ENCODE results near the gene CIITA. TPM values are rescaled to one million over a fixed set of nuclear protein-coding genes. Genes with fewer than 3 reads are reported as not detected.
A peak's percentile ranks its signal among the peaks of the same experiment; 100 is the strongest.
"Not testable (repeated sequence)": the region's sequence is repeated elsewhere in the genome, so short reads cannot be mapped to it uniquely, and the experiment has no call there.

The CIITA gene, protein sequence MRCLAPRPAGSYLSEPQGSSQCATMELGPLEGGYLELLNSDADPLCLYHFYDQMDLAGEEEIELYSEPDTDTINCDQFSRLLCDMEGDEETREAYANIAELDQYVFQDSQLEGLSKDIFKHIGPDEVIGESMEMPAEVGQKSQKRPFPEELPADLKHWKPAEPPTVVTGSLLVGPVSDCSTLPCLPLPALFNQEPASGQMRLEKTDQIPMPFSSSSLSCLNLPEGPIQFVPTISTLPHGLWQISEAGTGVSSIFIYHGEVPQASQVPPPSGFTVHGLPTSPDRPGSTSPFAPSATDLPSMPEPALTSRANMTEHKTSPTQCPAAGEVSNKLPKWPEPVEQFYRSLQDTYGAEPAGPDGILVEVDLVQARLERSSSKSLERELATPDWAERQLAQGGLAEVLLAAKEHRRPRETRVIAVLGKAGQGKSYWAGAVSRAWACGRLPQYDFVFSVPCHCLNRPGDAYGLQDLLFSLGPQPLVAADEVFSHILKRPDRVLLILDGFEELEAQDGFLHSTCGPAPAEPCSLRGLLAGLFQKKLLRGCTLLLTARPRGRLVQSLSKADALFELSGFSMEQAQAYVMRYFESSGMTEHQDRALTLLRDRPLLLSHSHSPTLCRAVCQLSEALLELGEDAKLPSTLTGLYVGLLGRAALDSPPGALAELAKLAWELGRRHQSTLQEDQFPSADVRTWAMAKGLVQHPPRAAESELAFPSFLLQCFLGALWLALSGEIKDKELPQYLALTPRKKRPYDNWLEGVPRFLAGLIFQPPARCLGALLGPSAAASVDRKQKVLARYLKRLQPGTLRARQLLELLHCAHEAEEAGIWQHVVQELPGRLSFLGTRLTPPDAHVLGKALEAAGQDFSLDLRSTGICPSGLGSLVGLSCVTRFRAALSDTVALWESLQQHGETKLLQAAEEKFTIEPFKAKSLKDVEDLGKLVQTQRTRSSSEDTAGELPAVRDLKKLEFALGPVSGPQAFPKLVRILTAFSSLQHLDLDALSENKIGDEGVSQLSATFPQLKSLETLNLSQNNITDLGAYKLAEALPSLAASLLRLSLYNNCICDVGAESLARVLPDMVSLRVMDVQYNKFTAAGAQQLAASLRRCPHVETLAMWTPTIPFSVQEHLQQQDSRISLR
- 10 to 100 TPM in 2 of 4 donors, 1 to 10 TPM in 2; 1.2 to 26.9 (median 13.9) TPM for total RNA-seq

DNA sequence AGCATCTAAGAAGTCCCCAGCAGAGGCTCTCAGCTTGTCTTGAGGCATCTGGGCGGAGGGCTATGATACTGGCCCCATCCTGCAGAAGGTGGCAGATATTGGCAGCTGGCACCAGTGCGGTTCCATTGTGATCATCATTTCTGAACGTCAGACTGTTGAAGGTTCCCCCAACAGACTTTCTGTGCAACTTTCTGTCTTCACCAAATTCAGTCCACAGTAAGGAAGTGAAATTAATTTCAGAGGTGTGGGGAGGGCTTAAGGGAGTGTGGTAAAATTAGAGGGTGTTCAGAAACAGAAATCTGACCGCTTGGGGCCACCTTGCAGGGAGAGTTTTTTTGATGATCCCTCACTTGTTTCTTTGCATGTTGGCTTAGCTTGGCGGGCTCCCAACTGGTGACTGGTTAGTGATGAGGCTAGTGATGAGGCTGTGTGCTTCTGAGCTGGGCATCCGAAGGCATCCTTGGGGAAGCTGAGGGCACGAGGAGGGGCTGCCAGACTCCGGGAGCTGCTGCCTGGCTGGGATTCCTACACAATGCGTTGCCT lies at the start of gene CIITA:
CIITA (plus strand) TSS at position 404 of the 543 bp plus-strand sequence; CDS start at position 533, 129 bp downstream.
- in situ Hi-C loops (cut with MboI; ENCODE audit: low pct_ligation_motif_present in 1 of 4, low pct_unique_long_range_greater_than_20kb in 1 of 4, low sequenced_read_pairs in 3 of 4), result loop anchor here in 1 of 4 donors (25.0 kb wide), 1 partner anchor 615 kb away; no protein-coding TSS in a partner anchor
- H3K9me3 ChIP-seq, result no peaks in the 10 kb centered on the region
- peaks cover 0 to 29% (median 17%) of the 10 kb centered on the region in 4 donors for H3K4me1 ChIP-seq
- WGBS, 2 donors (ENCODE audit: low coverage in 1 of 2), result 43% methylated on average over 9 of the region's 9 CpGs; no CpG with 5 or more reads in 1 of the 2 donors
- H3K36me3 ChIP-seq, result no peaks in the 10 kb centered on the region
- peak; percentile 77 for DNase-seq
- H3K27me3 ChIP-seq, result peaks cover 17% of the 10 kb centered on the region
- intact Hi-C loops (cut with DNase I; ENCODE audit: low total_unique reads), result no loop called here
- peak within 1 kb of the TSS in 3 of 4 donors; percentile 43 to 69 (median 61) for H3K27ac ChIP-seq
- TF ChIP-seq POLR2AphosphoS5 (IDR thresholded peaks at IDR 0.05), result peak in 1 of 3 donors; percentile 8
- TF ChIP-seq, protein P1, sequence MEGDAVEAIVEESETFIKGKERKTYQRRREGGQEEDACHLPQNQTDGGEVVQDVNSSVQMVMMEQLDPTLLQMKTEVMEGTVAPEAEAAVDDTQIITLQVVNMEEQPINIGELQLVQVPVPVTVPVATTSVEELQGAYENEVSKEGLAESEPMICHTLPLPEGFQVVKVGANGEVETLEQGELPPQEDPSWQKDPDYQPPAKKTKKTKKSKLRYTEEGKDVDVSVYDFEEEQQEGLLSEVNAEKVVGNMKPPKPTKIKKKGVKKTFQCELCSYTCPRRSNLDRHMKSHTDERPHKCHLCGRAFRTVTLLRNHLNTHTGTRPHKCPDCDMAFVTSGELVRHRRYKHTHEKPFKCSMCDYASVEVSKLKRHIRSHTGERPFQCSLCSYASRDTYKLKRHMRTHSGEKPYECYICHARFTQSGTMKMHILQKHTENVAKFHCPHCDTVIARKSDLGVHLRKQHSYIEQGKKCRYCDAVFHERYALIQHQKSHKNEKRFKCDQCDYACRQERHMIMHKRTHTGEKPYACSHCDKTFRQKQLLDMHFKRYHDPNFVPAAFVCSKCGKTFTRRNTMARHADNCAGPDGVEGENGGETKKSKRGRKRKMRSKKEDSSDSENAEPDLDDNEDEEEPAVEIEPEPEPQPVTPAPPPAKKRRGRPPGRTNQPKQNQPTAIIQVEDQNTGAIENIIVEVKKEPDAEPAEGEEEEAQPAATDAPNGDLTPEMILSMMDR (IDR thresholded peaks at IDR 0.05), result no peak
- TF ChIP-seq EP300 (IDR thresholded peaks at IDR 0.05; ENCODE audit: low read depth), result no peak
- peak; percentile 18 for TF ChIP-seq POLR2A (IDR thresholded peaks at IDR 0.05)
- H3K4me3 ChIP-seq, result peak within 1 kb of the TSS in 2 of 4 donors; percentile 0 to 66

DNA sequence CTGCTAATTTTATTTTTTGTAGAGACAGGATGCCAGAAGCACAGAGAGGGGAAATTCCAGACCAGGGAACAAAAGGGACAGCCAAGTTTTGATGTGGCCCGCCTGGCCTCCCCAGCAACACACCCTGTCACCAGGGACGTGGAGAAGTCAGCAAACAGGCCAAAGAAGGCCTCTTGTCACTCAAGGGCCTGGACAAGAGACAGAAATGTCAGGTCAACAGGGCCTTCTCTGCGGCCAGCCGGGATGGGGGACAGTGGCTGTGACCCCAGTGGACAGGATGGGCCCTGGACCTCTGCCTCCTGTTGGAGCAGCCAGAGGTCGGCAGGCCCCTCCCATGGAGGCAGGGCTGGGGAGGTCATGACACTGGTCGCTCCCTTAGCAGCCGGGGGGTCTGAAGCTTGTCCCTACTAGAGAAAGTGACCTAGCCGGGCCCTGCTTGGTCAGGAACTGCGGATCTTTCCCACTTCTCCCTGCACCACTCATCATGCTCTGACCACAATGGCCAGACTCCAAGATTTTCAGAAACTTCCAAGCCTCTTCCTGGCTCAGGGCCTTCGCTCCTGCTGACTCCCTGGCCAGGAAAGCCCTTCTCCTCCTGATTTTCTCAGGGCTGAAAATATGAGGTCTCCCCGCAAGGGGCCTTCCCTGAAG lies 49.2 kb upstream of the CIITA start:
- H3K27ac ChIP-seq, result peak overlapping the region; percentile 77 to 93 (median 84)
- DNase-seq, result peak; percentile 55
- 56% methylated on average over 11 of the region's 11 CpGs; no CpG with 5 or more reads in 1 of the 2 donors for WGBS, 2 donors (ENCODE audit: low coverage in 1 of 2)
- peaks cover 13 to 38% (median 21%) of the 10 kb centered on the region in 4 donors for H3K4me1 ChIP-seq
- TF ChIP-seq POLR2AphosphoS5 (IDR thresholded peaks at IDR 0.05), result peak in 1 of 3 donors; percentile 39
- TF ChIP-seq, protein P1 (IDR thresholded peaks at IDR 0.05), result no peak
- intact Hi-C loops (cut with DNase I; ENCODE audit: low total_unique reads), result loop anchor here (10.0 kb wide), 1 partner anchor 97 kb away; no protein-coding TSS in a partner anchor
- in situ Hi-C loops (cut with MboI; ENCODE audit: low pct_ligation_motif_present in 1 of 4, low pct_unique_long_range_greater_than_20kb in 1 of 4, low sequenced_read_pairs in 3 of 4), result no loop called here
- H3K4me3 ChIP-seq, result peak overlapping the region in 1 of 4 donors; percentile 13
- no peaks in the 10 kb centered on the region for H3K27me3 ChIP-seq
- H3K36me3 ChIP-seq, result no peaks in the 10 kb centered on the region
- no peaks in the 10 kb centered on the region for H3K9me3 ChIP-seq

DNA sequence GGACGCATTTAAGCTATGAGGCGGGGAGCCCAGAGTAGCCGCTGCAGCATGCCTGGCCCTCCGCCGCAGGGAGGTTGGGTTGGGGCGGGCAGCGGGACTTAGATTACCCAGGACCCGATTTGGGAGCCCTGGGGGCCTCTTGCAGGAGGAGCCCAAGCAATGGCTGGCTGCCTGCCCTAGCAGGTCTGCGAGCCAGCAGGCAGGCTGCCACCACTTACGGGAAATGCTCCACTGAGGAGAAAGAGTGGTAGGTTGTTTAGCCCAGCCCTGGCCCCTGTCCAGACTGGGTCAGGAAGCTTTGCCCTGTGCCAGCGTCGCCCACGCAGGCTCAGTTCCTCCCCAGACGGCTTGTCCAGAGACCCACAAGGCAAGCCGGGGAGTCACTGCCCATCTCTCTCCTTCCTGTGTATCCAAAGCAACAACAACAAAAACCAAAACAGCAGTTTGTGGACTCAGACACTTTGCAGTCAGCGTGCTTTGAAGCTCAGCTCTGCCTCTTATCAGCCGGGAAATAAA lies 48.1 kb upstream of the CIITA start:
- no peaks in the 10 kb centered on the region for H3K27me3 ChIP-seq
- no peaks in the 10 kb centered on the region for H3K9me3 ChIP-seq
- no peaks in the 10 kb centered on the region for H3K36me3 ChIP-seq
- in situ Hi-C loops (cut with MboI; ENCODE audit: low pct_ligation_motif_present in 1 of 4, low pct_unique_long_range_greater_than_20kb in 1 of 4, low sequenced_read_pairs in 3 of 4) (no loop called here), intact Hi-C loops (cut with DNase I; ENCODE audit: low total_unique reads) (loop anchor here (10.0 kb wide), 1 partner anchor 96 kb away; no protein-coding TSS in a partner anchor)
- peak overlapping the region in 1 of 4 donors; percentile 13 for H3K4me3 ChIP-seq
- peak overlapping the region; percentile 77 to 93 (median 84) for H3K27ac ChIP-seq
- peak; percentile 86 for DNase-seq
- peaks cover 13 to 38% (median 21%) of the 10 kb centered on the region in 4 donors for H3K4me1 ChIP-seq
- WGBS, 2 donors (ENCODE audit: low coverage in 1 of 2), result 17% methylated on average over 17 of the region's 17 CpGs; no CpG with 5 or more reads in 1 of the 2 donors
- TF ChIP-seq EP300 (IDR thresholded peaks at IDR 0.05; ENCODE audit: low read depth) (peak; percentile 22), POLR2A (IDR thresholded peaks at IDR 0.05) (no peak), POLR2AphosphoS5 (IDR thresholded peaks at IDR 0.05) (peak; percentile 73 to 83 (median 80))

DNA sequence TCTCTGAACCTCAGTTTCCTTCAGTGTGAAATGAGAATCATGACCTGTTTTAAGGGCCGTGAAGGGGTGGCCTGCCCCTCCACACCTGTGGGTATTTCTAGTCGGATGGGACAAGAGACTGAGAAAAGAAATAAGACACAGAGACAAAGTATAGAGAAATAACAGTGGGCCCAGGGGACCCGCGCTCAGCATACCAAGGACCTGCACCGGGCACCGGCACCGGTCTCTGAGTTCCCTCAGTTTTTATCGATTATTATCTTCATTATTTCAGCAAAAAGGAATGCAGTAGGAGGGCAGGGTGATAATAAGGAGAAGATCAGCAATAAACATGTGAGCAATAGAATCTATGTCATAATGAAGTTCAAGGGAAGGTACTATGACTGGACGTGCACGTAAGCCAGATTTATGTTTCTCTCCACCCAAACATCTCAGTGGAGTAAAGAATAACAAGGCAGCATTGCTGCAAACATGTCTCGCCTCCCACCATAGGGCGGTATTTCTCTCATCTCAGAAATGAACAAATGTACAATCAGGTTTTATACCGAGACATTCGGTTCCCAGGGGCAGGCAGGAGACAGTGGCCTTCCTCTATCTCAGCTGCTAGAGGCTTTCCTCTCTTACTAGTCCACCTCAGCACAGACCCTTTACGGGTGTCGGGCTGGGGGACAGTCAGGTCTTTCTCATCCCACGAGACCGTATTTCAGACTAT lies 47.5 kb upstream of the CIITA start:
- Histone ChIP-seq H3K27ac (peak overlapping the region; percentile 77 to 93 (median 84)), H3K4me1 (peaks cover 13 to 38% (median 21%) of the 10 kb centered on the region in 4 donors)
- DNase-seq; H3K4me3 ChIP-seq; H3K27me3 ChIP-seq; in situ Hi-C loops (cut with MboI; ENCODE audit: low pct_ligation_motif_present in 1 of 4, low pct_unique_long_range_greater_than_20kb in 1 of 4, low sequenced_read_pairs in 3 of 4); H3K9me3 ChIP-seq; H3K36me3 ChIP-seq: not testable (repeated sequence)
- 10 to 52% methylated on average over 2 to 18 of the region's 18 CpGs for WGBS, 2 donors (ENCODE audit: low coverage in 1 of 2)
- intact Hi-C loops (cut with DNase I; ENCODE audit: low total_unique reads), result loop anchor here (10.0 kb wide), 1 partner anchor 95 kb away; no protein-coding TSS in a partner anchor

DNA sequence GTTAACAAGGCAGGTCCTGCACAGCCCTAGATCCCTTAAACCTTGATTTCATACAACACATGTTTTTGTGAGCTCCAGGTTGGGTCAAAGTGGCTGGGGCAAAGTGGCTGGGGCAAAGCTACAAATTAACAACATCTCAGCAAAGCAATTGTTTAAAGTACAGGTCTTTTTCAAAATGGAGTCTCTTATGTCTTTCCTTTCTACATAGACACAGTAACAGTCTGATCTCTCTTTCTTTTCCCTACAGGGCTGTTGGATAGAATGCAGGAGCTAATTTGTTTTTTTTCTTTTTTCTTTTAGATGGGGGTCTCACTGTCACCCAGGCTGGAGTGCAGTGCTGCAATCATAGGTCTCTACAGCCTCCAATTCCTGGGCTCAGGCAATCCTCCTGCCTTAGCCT lies 46.8 kb upstream of the CIITA start:
- H3K9me3 ChIP-seq; in situ Hi-C loops (cut with MboI; ENCODE audit: low pct_ligation_motif_present in 1 of 4, low pct_unique_long_range_greater_than_20kb in 1 of 4, low sequenced_read_pairs in 3 of 4); intact Hi-C loops (cut with DNase I; ENCODE audit: low total_unique reads); DNase-seq; H3K36me3 ChIP-seq; H3K4me3 ChIP-seq; H3K27me3 ChIP-seq: not testable (repeated sequence)
- H3K4me1 ChIP-seq, result peaks cover 13 to 38% (median 21%) of the 10 kb centered on the region in 4 donors
- H3K27ac ChIP-seq, result peak overlapping the region in 2 of 4 donors; percentile 53 to 74

Data from transverse colon (tissue), 4 donors.